Panc1 (cell line): ENCODE measurements around the gene TINAGL1. TPM values are rescaled to one million over a fixed set of nuclear protein-coding genes. Genes with fewer than 3 reads are reported as not detected.

ENCODE experiments used
- ATAC-seq: fragments of 200-7000 bp; cut with Tn5 transposase; 2 replicates; pipeline ENCODE4 v1.9.1; 2020; ENCODE audit warnings: mild to moderate bottlenecking, moderate library complexity
- BruUV-seq: library from RNA; stranded (reverse); fragments of 400-500 nt; replicated peaks from 2 replicates; lab custom pipeline; 2021; lab: Mats Ljungman, UMichigan
- CTCF ChIA-PET: fragments of 300-600 bp; sonication (Branson Sonifier 250); formaldehyde crosslinking; loops from one replicate; lab custom pipeline; 2022; ENCODE audit warnings: antibody characterized with exemption; lab: Charles Lee
- POLR2A ChIA-PET: fragments of 300-600 bp; sonication (Branson Sonifier 250); formaldehyde crosslinking; loops from one replicate; lab custom pipeline; 2022; ENCODE audit warnings: antibody characterized with exemption; lab: Charles Lee
- DNase-seq: peaks from one replicate; pipeline ENCODE4 v3.0.0-alpha.2; 2010; ENCODE audit warnings: low read depth, low spot score
- H3K27ac ChIP-seq: 2 replicates; pipeline ENCODE4 v1.5.1; 2011; ENCODE audit warnings: mild to moderate bottlenecking, low read length, inconsistent platforms
- H3K27me3 ChIP-seq: fragments of 200-500 bp; sonication (Bioruptor generic); 2 replicates; pipeline ENCODE4 v1.6.0; 2014; ENCODE audit warnings: low read length, inconsistent platforms; ENCODE audit not compliant: control insufficient read depth, insufficient read depth
- H3K36me3 ChIP-seq: fragments of 200-500 bp; sonication (Bioruptor generic); 2 replicates; pipeline ENCODE4 v1.5.1; 2014; ENCODE audit warnings: inconsistent platforms, mild to moderate bottlenecking, low read length, moderate library complexity; ENCODE audit not compliant: control insufficient read depth, insufficient read depth
- H3K4me1 ChIP-seq: 2 replicates; pipeline ENCODE4 v1.5.1; 2011; ENCODE audit warnings: inconsistent platforms, mild to moderate bottlenecking, low read length, moderate library complexity; ENCODE audit not compliant: control insufficient read depth, insufficient read depth
- H3K4me3 ChIP-seq, 2 experiments: 2 replicates each; pipeline ENCODE4 v1.5.1; 2011 to 2012; ENCODE audit warnings: low read depth in 2 of 2, low read length in 2 of 2, mild to moderate bottlenecking in 2 of 2, inconsistent platforms in 1 of 2, moderate library complexity in 1 of 2
- H3K9me3 ChIP-seq: fragments of 200-500 bp; sonication (Bioruptor generic); 2 replicates; pipeline ENCODE4 v1.5.1; 2014; ENCODE audit warnings: low read depth, mild to moderate bottlenecking, inconsistent platforms, low read length, moderate library complexity; ENCODE audit not compliant: control insufficient read depth, insufficient read depth
- POLR2AphosphoS5 ChIP-seq: IDR thresholded peaks from 2 replicates; pipeline ENCODE4 v1.6.1; 2012; ENCODE audit warnings: mild to moderate bottlenecking, low read depth, low read length, moderate library complexity
- SIN3A ChIP-seq: IDR thresholded peaks from 2 replicates; pipeline ENCODE4 v1.6.1; 2012; ENCODE audit warnings: low read depth, mild to moderate bottlenecking, low read length, moderate library complexity, borderline replicate concordance; ENCODE audit not compliant: insufficient read depth
- TCF7L2 ChIP-seq: IDR thresholded peaks from 2 replicates; pipeline ENCODE4 v1.6.1; 2011; ENCODE audit warnings: mild to moderate bottlenecking, low read depth, low read length, inconsistent platforms
- in situ Hi-C: cut with HindIII; loops from 2 replicates; pipeline ENCODE4 v1.10.0; 2016; ENCODE audit warnings: low sequenced_read_pairs, low pct_unique_long_range_greater_than_20kb
- intact Hi-C: fragments of 100-400 bp; cut with micrococcal nuclease; formaldehyde crosslinking; loops from one replicate; pipeline ENCODE4 v1.10.0; 2022; ENCODE audit not compliant: unreplicated experiment
- total RNA-seq: library from RNA; stranded (reverse); gene quantifications from one replicate; pipeline ENCODE4 v1.2.1, GENCODE V29; 2021; ENCODE audit not compliant: unreplicated experiment
- TF ChIP-seq, protein P1 (sequence below), 2 experiments: IDR thresholded peaks; 2 replicates each; pipeline ENCODE4 v1.6.1; 2011 to 2012; ENCODE audit warnings: low read depth in 2 of 2, control low read depth in 1 of 2, low read length in 1 of 2, mild to moderate bottlenecking in 1 of 2, moderate library complexity in 1 of 2; ENCODE audit not compliant: insufficient read depth in 1 of 2
- TF ChIP-seq, protein P2 (sequence below): fragments of 450-650 bp; IDR thresholded peaks from 2 replicates; pipeline ENCODE4 v1.5.1; 2017; ENCODE audit warnings: mild to moderate bottlenecking

The TINAGL1 gene
- total RNA-seq, 1 experiment from 2014 or later, result 6.1 TPM

DNA sequence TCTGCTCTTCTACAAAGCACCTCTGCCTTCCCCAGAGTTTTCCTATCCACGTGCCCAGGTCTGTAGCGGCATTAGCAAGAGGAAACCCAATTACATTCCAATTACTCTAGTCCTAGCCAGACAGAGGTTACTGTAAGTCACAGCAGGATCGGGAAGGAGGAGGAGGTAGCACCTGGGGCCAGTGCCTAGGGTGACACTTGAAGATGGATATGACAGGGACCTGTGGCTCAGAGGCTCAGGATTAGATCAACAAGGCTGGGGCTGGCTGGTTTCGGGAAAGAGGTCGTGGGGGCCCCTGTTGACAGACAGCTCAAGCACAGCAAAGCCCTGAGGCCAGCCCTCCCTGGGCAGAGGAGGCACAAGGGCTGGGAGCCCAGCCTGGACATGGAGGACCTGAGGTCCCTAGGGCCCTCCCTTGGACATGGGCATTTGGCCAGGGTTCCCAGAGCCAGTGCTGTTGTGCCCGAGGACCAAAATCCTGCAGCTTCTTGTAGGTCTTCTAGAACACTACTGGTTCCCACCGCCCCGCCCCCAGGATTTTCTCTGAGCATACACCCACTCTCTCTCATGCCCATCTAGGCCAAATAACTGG is 38.2 kb downstream of the TINAGL1 start:
- TF ChIP-seq, protein P1, sequence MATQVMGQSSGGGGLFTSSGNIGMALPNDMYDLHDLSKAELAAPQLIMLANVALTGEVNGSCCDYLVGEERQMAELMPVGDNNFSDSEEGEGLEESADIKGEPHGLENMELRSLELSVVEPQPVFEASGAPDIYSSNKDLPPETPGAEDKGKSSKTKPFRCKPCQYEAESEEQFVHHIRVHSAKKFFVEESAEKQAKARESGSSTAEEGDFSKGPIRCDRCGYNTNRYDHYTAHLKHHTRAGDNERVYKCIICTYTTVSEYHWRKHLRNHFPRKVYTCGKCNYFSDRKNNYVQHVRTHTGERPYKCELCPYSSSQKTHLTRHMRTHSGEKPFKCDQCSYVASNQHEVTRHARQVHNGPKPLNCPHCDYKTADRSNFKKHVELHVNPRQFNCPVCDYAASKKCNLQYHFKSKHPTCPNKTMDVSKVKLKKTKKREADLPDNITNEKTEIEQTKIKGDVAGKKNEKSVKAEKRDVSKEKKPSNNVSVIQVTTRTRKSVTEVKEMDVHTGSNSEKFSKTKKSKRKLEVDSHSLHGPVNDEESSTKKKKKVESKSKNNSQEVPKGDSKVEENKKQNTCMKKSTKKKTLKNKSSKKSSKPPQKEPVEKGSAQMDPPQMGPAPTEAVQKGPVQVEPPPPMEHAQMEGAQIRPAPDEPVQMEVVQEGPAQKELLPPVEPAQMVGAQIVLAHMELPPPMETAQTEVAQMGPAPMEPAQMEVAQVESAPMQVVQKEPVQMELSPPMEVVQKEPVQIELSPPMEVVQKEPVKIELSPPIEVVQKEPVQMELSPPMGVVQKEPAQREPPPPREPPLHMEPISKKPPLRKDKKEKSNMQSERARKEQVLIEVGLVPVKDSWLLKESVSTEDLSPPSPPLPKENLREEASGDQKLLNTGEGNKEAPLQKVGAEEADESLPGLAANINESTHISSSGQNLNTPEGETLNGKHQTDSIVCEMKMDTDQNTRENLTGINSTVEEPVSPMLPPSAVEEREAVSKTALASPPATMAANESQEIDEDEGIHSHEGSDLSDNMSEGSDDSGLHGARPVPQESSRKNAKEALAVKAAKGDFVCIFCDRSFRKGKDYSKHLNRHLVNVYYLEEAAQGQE (IDR thresholded peaks at IDR 0.05; ENCODE audit: insufficient read depth in 1 of 2, low read depth in 2 of 2, low read length in 1 of 2), result no peak
- TF ChIP-seq POLR2AphosphoS5 (no peak), TCF7L2 (no peak), SIN3A (no peak)
- TF ChIP-seq, protein P2, sequence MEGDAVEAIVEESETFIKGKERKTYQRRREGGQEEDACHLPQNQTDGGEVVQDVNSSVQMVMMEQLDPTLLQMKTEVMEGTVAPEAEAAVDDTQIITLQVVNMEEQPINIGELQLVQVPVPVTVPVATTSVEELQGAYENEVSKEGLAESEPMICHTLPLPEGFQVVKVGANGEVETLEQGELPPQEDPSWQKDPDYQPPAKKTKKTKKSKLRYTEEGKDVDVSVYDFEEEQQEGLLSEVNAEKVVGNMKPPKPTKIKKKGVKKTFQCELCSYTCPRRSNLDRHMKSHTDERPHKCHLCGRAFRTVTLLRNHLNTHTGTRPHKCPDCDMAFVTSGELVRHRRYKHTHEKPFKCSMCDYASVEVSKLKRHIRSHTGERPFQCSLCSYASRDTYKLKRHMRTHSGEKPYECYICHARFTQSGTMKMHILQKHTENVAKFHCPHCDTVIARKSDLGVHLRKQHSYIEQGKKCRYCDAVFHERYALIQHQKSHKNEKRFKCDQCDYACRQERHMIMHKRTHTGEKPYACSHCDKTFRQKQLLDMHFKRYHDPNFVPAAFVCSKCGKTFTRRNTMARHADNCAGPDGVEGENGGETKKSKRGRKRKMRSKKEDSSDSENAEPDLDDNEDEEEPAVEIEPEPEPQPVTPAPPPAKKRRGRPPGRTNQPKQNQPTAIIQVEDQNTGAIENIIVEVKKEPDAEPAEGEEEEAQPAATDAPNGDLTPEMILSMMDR, result no peak
- ATAC-seq (no peak), DNase-seq (no peak)
- Histone ChIP-seq H3K4me3 (no peak overlapping the region), H3K27ac (no peak overlapping the region), H3K4me1 (peaks cover 3% of the 10 kb centered on the region), H3K27me3 (peaks cover 5% of the 10 kb centered on the region), H3K9me3 (no peaks in the 10 kb centered on the region), H3K36me3 (no peaks in the 10 kb centered on the region)
- POLR2A ChIA-PET, result no interaction called here
- in situ Hi-C loops, result no loop called here
- CTCF ChIA-PET, result no interaction called here
- intact Hi-C loops, result no loop called here
- no TSS peak for BruUV-seq

DNA sequence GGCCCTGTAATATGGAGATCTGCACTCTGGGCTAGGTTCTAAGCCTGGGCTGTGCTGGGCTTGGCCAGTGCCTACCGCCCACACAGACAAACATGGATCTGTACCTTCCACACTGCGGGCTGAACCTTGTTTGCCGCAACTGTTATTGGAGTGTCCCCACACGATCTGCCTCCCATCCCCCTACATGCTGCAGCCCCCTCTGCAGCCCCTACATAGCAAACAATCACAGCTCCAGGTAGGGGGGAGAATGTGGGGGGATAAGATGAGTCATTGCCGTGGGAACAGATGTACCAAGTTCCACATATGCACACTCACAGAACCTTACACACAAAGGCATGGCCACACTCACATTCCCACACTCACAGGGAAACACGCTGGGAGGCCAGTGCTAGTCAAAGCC is 39.1 kb downstream of the TINAGL1 start:
- no peak for ATAC-seq
- in situ Hi-C loops, result no loop called here
- no TSS peak for BruUV-seq
- DNase-seq, result no peak
- TF ChIP-seq, protein P2, result no peak
- TF ChIP-seq POLR2AphosphoS5 (no peak), SIN3A (no peak), TCF7L2 (no peak)
- TF ChIP-seq, protein P1 (IDR thresholded peaks at IDR 0.05; ENCODE audit: insufficient read depth in 1 of 2, low read depth in 2 of 2, low read length in 1 of 2), result no peak
- Histone ChIP-seq H3K27me3 (peaks cover 5% of the 10 kb centered on the region), H3K27ac (no peak overlapping the region), H3K36me3 (no peaks in the 10 kb centered on the region), H3K9me3 (no peaks in the 10 kb centered on the region), H3K4me3 (no peak overlapping the region), H3K4me1 (peaks cover 3% of the 10 kb centered on the region)
- ChIA-PET POLR2A (no interaction called here), CTCF (interaction anchor here (0.8 kb wide), 1 partner anchor 66 kb away, joined by 3 read pairs; no protein-coding TSS in a partner anchor)
- intact Hi-C loops, result no loop called here
